ENCODE measurements around the gene COX7A2L.
A peak's percentile ranks its signal among the peaks of the same experiment; 100 is the strongest.
"Not testable (repeated sequence)": the region's sequence is repeated elsewhere in the genome, so short reads cannot be mapped to it uniquely, and the experiment has no call there.

The COX7A2L gene

DNA sequence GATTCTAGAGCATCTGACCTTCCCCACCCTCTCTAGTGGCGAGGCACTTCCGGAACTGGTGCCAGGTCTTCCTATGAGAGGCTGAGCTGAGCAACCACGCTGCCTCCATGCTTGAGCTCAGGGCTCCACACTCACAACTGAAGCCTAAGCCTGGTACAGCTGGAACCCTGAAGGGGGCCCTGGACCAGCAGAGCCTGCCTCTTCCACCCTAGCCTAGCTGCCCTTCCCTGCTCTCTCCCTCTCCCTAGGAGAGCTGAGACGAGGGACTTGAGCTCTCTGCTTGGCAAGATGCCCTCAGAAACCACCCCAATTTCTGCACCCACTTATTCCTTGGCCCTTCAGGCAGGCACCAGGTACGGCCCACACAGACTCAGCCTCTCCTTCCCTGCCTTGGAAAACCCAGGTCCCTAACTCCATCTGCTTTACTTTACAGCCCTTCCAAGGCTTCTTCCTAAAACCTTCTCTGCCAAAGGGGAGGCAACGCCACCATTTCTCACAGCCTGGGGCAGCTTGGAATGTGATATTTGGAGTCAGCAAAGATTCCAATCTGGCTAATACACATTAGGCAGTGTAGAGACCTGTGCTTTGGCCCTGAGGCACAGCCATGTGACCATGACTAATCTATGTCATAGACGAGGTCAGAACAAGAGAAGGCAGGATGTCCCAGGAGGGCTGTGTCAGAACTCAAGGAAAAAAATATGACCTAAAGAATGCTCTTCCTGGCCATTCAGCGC, 18.8 kb downstream of the COX7A2L start:
- peak; percentile 65 for DNase-seq (ENCODE audit: low read depth, low spot score)

DNA sequence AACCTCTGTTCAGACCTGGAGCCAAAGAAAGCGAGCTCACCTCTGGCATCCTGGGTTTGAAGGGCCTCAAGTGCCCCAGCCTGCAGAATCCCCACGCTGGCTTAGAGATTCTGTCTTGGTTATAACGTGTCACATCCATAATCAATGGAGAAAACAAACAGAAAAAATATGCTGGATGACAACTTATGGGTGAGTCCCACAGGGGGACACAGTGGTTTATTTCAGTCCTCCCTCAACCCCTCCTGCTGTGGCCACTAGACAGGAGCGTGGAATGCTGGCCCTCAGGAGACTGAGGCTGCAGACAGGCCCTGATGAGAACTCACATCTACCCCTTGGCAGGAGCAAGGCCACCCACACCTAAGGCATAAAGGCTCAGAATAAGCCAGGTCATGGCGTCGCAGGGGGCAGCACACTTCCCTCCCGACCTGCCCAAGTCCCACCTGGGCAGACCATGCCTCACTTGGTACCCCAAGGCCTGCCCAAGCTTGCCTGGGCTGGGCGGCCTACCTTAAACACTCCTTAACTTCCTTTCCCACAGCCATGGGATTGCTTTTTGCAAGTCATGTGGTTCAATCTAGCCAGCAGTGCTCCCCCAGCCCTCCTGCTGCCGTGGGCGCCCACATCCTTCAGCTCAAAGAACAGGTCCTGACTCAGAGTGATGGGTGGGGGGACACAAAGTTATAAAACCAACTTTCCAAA, 19.9 kb downstream of the COX7A2L start:
- no peak overlapping the region for H3K4me3 ChIP-seq (ENCODE audit: low read length)
- peak; percentile 64 for DNase-seq (ENCODE audit: low read depth, low spot score)

More for the DNA sequence above, 18.8 kb downstream of the COX7A2L start:
- no peak overlapping the region for H3K4me3 ChIP-seq (ENCODE audit: low read length)

DNA sequence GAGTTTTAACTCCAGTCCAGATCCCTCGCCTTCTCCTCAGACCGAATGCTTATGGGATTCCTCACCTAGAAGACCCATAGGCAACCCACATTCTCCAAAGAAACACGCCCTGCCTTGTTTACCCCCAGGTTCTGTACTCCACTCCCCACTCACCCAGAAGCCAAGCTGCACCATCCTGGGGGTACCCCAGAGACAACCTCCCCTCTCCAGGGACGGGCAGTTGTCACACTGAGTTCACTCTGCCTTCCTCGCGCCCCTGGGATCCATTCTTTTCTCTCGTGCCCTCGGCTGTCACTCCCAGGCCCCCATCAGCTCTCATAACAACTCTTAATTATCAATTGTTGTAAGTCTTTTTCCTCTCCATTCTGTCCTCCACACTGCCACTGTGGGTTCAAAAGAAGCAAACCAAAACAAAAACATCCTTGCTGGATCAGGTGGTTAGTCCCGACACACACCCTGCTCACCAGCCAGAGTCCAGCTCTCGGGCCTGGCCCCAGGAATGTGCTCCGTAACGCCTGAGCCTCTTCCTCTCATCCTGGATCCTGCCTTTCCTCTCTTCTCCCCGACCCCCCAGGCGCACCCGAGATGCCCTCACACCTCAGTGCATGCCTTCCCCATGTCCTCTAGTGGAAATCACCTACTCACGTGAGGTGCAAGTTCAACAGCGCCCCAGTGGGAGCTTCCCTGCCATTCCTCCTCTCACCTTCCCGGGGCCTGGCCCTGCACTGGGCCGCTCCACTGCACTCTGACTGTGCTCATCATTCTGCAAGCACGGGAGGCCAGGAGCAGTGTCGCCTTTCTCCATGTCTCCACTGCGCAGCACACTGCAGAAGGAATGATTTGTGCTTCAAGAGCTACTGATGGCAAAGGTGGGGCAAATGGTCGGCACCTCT, 20.7 kb downstream of the COX7A2L start:
- no peak overlapping the region for H3K4me3 ChIP-seq (ENCODE audit: low read length)
- DNase-seq (ENCODE audit: low read depth, low spot score), result no peak

DNA sequence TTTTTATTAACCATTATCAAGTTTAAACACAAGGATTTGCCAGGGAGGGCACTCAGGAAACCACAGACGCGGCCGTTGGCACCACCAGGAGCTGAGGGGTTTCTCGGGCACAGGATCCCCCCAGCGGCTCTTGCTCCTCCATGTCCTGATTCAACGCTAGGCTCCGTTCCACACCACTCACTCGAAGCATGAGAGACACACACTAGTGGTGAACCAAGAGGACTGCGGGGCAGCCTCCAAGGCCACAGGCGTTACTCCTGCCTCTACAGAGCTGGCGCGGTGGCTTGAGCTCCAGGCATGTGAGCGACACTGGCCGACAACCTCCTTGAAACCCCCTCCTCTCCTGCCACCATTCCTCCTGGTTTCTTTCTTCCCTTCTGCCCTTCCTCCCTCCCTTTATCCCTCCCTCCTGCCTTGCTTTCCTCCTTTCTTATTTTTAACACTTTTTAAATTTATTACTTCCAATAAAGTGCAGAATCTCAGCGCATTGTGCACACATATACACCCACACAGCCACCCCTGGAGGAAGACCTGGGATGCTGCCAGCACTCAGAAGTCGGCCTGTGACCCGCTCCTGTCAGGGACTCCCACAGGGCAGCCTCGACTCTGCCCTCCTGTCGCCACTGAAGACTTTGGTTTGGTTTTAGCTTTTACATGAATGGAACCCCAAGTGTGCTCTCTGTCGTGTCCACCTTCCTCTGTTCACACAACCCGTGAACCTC, 21.7 kb downstream of the COX7A2L start:
- DNase-seq (ENCODE audit: low read depth, low spot score), result no peak

DNA sequence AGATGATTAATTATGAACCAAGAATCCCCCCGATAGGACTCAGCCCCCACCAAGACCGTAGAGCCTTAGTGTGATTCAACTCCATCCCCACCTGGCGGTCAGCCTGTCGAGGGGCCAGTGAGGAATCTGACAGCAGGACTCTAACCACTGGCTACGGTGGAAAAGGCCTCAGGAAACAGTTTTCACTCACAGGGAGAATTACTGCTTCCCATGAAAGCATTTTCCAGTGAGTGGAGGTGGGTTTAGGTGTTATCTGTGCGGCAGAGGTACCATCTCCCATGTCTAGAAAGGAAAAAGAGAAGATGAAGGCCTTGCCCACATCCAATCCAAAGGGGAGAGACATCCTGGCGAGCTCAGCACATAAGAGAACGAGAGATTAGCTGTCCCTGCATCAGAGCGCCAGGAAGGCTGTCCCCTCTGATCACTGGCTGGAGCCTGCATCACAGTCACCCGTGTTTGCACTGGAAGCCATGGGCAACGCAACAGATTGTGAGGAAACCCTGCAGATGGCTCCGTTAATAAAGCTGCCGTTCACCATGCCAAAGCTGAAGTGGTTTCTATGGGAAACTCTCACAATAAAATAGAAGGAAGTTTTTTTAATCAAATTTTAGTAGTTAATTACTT, 22.3 kb downstream of the COX7A2L start:
- DNase-seq (ENCODE audit: low read depth, low spot score), result no peak
- H3K4me3 ChIP-seq (ENCODE audit: low read length), result no peak overlapping the region

More for the DNA sequence above, 21.7 kb downstream of the COX7A2L start:
- no peak overlapping the region for H3K4me3 ChIP-seq (ENCODE audit: low read length)

DNA sequence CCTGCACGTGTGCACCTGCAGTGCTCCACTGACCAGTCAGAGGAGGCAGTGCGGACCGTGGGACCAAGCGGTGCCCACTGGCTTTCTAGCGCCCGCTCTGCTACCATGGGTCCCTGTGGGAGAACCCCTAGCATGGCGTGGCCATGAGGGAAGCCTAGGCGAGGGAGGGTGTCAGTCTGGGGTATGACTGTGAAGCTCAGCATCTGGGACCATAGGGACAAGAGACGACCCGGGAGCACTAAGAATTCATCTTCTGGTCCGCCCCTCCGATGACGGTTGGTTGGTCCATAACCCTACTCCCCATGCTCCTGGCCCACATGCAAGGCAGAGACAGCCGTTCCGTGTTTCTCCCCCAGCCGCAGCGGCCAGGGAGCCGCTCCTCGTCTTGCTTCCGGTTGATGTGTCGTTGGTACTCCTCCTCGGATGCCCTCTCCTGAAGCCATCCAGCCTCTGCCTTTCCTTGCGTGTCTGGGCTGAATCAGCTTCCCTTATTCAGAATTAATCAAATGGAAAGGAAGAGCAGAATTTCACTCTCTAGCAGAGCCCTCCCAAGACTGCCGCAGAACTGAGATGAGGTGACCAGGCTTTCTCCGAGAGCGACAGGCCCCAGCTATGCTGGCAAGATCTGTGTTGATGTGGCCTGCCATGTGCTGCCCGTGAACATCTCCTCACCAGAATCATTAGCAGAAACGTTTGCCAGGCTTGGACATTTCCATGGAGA, 23.0 kb downstream of the COX7A2L start:
- DNase-seq (ENCODE audit: low read depth, low spot score), result no peak
- H3K4me3 ChIP-seq (ENCODE audit: low read length), result no peak overlapping the region

DNA sequence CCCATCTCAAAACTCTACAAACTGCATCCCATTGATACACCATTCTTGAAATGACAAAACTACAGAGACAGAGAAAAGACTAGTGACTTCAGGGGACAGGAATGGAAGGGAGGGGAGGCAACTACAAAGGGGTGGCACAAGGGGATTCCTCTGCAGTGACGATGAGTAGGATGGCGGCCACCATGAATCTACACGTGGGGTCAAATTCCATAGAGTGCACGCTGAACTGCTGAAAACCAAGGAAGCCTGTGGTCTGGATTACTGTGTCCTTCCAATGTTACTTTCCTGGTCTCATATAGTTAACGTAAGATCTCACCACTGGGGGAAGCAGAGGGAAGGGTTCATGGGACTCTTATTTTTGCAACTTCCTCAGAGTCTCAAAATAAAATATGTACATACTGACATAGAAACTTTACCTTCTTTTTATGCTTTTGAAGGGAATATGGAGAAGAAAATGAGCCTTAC, 23.6 kb downstream of the COX7A2L start:
- H3K4me3 ChIP-seq (ENCODE audit: low read length), result no peak overlapping the region
- DNase-seq (ENCODE audit: low read depth, low spot score), result no peak

DNA sequence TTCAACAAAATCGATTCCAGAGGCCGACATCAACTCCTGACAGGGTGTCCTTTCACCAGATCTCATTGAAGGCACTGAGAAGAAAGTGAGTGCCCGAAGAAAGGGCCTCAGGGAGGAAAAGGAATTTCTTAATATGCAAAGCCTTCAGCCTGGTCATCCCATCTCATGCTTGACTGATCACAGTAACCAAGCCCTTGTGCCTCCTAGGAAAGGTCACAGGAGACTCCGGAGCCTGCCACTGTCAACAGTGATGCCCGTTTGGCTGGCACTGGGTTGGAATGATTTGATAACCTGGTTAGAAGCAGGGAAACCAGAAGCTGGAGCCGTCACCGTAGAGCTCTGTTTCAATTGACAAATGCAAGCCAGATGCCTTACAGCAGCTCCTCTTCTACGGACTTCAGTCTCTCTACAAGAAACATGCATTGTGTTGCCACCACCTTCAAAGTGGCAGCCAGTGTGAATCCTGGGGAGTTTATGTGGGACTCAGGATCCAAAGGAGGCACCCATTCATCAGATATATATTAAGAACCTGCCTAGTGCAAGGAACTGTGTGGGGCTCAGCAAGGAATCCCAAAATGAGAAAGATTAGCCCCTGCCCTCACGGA, 24.6 kb downstream of the COX7A2L start:
- no peak for DNase-seq (ENCODE audit: low read depth, low spot score)
- no peak overlapping the region for H3K4me3 ChIP-seq (ENCODE audit: low read length)

DNA sequence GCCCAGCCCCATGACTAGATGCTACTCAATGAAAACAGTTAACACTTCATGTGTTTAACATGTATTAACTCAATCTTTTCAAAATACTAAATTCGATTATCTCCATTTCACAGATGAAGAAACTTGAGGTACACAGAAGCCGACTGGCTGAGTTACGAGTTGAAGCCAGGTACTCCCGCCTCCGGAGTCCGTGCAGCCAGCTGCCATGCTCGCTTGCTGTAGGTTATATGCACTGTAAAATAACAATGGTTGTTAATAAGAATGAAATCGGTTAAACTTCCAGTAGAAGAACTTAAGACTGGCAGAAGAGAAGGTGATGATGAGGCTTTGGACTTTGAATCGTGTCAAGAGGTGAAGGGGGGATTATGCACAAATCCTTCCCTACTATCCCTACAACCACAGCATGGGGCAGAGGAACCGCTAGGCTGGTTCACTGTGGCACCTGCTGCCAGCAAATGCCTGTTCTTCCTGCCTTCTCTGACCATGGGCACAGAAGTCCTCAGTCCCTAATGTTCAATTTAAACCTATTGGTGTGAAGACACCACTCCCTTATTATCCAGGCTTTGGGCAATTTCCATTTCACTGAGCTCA, 25.4 kb downstream of the COX7A2L start:
- no peak for DNase-seq (ENCODE audit: low read depth, low spot score)
- no peak overlapping the region for H3K4me3 ChIP-seq (ENCODE audit: low read length)

DNA sequence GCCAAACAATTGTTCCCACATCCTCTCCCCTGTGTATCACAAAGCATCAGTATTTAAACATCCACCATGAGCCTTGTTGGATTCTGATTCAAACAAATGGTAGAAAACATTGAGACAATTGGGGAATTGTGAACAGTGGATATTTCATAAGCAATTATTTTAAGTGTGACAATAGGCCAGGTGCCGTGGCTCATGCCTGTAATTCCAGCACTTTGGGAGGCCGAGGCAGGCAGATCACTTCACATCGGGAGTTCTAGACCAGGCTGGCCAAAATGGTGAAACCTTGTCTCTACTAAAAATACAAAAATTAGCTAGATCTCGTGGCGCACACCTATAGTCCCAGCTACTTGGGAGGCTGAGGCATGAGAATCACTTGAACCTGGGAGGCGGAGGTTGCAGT, 26.2 kb downstream of the COX7A2L start:
- DNase-seq (ENCODE audit: low read depth, low spot score); H3K4me3 ChIP-seq (ENCODE audit: low read length): not testable (repeated sequence)

DNA sequence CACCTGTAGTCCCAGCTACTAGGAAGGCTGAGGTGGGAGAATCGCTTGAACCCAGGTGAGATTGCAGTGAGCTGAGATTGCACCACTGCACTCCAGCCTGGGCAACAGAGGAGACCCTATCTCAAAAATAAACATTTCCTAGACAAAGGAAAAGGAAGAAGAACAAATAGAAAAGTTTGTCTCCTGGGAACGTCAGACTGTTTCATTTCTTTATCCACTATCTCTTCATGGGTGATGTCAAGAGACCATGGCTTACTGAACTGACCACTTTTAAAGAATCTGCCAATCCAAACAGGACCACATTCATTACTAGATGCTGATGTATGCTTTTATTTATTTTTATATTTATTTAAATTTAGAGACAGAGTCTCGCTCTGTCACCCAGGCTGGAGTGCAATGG, 26.8 kb downstream of the COX7A2L start:
- no peak for DNase-seq (ENCODE audit: low read depth, low spot score)
- no peak overlapping the region for H3K4me3 ChIP-seq (ENCODE audit: low read length)

DNA sequence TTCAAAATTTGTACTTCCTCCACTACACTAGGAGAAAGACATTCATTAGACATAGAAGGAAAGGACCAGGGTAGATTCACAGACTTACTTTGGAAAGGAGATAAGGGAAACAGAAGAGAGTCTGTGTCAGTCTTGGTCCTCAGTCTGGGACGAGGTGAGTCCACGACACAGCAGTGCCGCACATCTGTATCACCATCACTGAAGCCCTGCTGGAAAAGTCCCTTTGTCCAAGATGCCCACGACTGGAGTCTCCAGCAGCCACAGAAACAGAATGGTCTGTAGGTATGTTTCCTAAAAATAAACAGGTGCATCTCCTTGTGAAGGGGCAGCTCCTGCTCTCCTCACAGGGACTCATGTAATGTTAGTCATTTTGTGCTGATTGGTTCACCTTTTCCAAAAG, 27.4 kb downstream of the COX7A2L start:
- no peak overlapping the region for H3K4me3 ChIP-seq (ENCODE audit: low read length)
- DNase-seq (ENCODE audit: low read depth, low spot score), result no peak

DNA sequence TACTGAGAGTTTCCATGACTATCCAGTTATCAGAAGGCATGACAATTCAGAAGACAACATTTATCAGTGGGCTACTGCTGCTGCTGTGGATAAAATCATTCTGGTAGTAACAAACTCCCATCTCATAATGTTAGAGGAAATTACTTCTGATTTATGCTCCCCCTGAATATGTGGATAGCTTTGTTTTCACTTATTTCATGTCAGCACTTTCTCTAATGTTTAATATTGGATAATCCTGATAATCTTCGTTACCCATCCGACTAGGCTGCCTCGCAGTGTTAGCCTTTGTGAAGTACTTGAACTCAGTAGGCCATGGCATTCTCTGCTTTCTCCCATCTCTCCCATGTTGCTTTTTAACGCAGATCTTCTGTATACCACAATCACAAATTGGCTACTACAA, 28.4 kb downstream of the COX7A2L start:
- DNase-seq (ENCODE audit: low read depth, low spot score), result no peak
- no peak overlapping the region for H3K4me3 ChIP-seq (ENCODE audit: low read length)

DNA sequence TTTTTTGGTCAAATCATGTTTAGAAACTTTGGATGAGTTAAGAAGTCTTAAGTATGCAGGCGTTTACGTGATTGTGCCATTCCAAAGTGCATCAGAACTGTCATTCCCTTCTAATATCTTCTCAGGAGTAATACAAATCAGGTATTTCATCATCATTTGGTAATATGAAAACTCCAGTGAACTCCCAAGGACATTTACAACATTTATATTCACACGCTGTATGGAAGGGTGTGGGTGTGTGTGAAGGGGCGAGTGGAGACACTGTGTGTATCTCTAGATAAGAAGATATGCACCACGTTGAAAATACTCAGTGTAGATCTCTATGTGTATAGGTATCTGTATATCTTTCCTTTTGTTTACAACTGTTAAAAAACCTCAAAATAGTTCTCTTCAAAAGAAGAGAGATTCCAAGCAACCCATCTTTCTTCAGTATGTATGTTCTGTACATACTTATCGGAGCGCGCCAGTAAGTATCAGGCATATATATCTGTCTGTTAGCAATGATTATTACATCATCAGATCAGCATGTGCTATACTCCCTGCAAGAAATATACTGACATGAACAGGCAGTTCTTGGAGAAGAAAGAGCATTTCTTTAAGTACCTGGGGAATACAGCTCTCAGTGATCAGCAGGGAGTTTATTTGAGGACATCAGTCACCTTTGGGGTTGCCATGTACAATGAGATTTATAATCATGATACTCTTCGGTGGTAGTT, 29.3 kb downstream of the COX7A2L start:
- no peak for DNase-seq (ENCODE audit: low read depth, low spot score)
- H3K4me3 ChIP-seq (ENCODE audit: low read length), result no peak overlapping the region

DNA sequence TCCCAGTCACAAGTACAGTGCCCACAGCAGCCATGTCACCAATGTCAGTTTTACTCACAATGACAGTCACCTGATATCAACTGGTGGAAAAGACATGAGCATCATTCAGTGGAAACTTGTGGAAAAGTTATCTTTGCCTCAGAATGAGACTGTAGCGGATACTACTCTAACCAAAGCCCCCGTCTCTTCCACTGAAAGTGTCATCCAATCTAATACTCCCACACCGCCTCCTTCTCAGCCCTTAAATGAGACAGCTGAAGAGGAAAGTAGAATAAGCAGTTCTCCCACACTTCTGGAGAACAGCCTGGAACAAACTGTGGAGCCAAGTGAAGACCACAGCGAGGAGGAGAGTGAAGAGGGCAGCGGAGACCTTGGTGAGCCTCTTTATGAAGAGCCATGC, 31.3 kb downstream of the COX7A2L start:
- no peak for DNase-seq (ENCODE audit: low read depth, low spot score)
- no peak overlapping the region for H3K4me3 ChIP-seq (ENCODE audit: low read length)

DNA sequence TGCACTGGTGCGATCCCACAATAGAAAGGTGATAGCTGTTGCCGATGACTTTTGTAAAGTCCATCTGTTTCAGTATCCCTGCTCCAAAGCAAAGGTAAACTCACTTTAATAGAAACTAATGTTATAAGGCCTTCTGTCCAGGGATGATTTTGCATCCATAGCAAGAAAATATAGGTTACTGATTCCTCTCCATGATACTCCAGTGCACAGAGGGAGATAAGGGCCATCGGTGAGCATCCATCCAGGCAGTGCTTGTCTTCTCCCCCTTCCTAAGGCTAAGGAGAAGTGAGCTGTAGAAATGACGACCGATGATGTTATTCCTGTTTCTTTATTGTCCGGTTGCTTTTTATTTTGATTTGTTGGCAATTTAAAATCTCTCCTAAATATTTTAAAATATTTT, 32.1 kb downstream of the COX7A2L start:
- DNase-seq (ENCODE audit: low read depth, low spot score), result no peak
- H3K4me3 ChIP-seq (ENCODE audit: low read length), result no peak overlapping the region
